NCI-H1694 treated with DMSO at 0.1 percent for 48 hours (cell line): Measurements from ENCODE around the gene DRC3.
"Not testable (repeated sequence)": the region's sequence is repeated elsewhere in the genome, so short reads cannot be mapped to it uniquely, and the experiment has no call there.

Source experiments
- DNase-seq: peaks from one replicate; lab custom pipeline; 2025; lab: John Stamatoyannopoulos, UW

DRC3 gene

GRCh38 chr17:17972126-17972951 is at the start of gene DRC3, which contains the start of gene TOM1L2:
TSS of gene DRC3 (plus strand) at chr17:17972862. CDS start at chr17:17977599, 4,737 bp downstream.
TSS of gene TOM1L2 (minus strand) at chr17:17972400. CDS start at chr17:17972313, 87 bp downstream.
- peak; percentile 100 for DNase-seq

- no peak for DNase-seq
Measured at GRCh38 chr17:17924131-17924856, 48.4 kb upstream of the DRC3 start.

GRCh38 chr17:17924857-17925250 is 47.8 kb upstream of the DRC3 start:
- no peak for DNase-seq

GRCh38 chr17:17926036-17926435 is 46.6 kb upstream of the DRC3 start:
- no peak for DNase-seq

GRCh38 chr17:17926840-17927449 is 45.7 kb upstream of the DRC3 start:
- DNase-seq = no peak

GRCh38 chr17:17928398-17929287 is 44.0 kb upstream of the DRC3 start:
- DNase-seq = no peak

- DNase-seq = no peak
Measured at GRCh38 chr17:17929655-17930380, 42.8 kb upstream of the DRC3 start.

GRCh38 chr17:17930674-17931073 is 42.0 kb upstream of the DRC3 start:
- no peak for DNase-seq

- DNase-seq = no peak
Measured at GRCh38 chr17:17931159-17931558, 41.5 kb upstream of the DRC3 start.

- no peak for DNase-seq
Measured at GRCh38 chr17:17933775-17934174, 38.9 kb upstream of the DRC3 start.

- no peak for DNase-seq
Measured at GRCh38 chr17:17934214-17934613, 38.4 kb upstream of the DRC3 start.

GRCh38 chr17:17934806-17935205 is 37.9 kb upstream of the DRC3 start:
- no peak for DNase-seq

- DNase-seq = no peak
Measured at GRCh38 chr17:17935321-17936271, 37.1 kb upstream of the DRC3 start.

GRCh38 chr17:17937201-17937853 is 35.3 kb upstream of the DRC3 start:
- DNase-seq = no peak

- DNase-seq = no peak
Measured at GRCh38 chr17:17937958-17938357, 34.7 kb upstream of the DRC3 start.

- no peak for DNase-seq
Measured at GRCh38 chr17:17938388-17939107, 34.1 kb upstream of the DRC3 start.

- not testable (repeated sequence) for DNase-seq
Measured at GRCh38 chr17:17939941-17940340, 32.7 kb upstream of the DRC3 start.

GRCh38 chr17:17940441-17940911 is 32.2 kb upstream of the DRC3 start:
- DNase-seq = no peak

- DNase-seq = no peak
Measured at GRCh38 chr17:17941015-17941414, 31.6 kb upstream of the DRC3 start.
